Activated CD4-positive, alpha-beta T cell treated with anti-CD3 and anti-CD28 coated beads, Interleukin-2, amount 50 U/mL, for 24 hours (primary cell): ENCODE results near the gene EPB41L5.

Source experiments
- DNase-seq, 2 donors: peaks; one replicate each; pipeline ENCODE4 v3.0.0-alpha.2; 2020; ENCODE audit warnings: low read depth in 1 of 2, low spot score in 1 of 2

Gene EPB41L5

GRCh38 chr2:120224256-120224655 lies 211.4 kb downstream of the EPB41L5 start:
- no peak for DNase-seq

GRCh38 chr2:120224735-120225548 lies 212.1 kb downstream of the EPB41L5 start:
- DNase-seq = no peak

- DNase-seq = no peak
These were observed 212.7 kb downstream of the EPB41L5 start for GRCh38 chr2:120225549-120226065.

- DNase-seq = no peak
These were observed 213.4 kb downstream of the EPB41L5 start for GRCh38 chr2:120226316-120226715.

GRCh38 chr2:120227111-120227991 lies 214.5 kb downstream of the EPB41L5 start:
- DNase-seq = no peak

- DNase-seq = no peak
These were observed 215.6 kb downstream of the EPB41L5 start for GRCh38 chr2:120228503-120228902.
